Gastrocnemius medialis (tissue), 4 donors: Measurements from ENCODE around the gene PSMD12. TPM values are rescaled to one million over a fixed set of nuclear protein-coding genes. Genes with fewer than 3 reads are reported as not detected.

Experiments
- ATAC-seq, 2 donors: fragments of 150-250 bp; one replicate each; pipeline ENCODE4 v1.9.1; 2016
- DNase-seq, 2 donors: peaks; one replicate each; pipeline ENCODE4 v3.0.0-alpha.2; 2019
- H3K27ac ChIP-seq, 4 donors: fragments of 200-600 bp; sonication (generic); 1 replicate in 1 of 4; 2 replicates in 3 of 4; pipeline ENCODE4 v1.5.1; 2016 to 2018; ENCODE audit warnings: mild to moderate bottlenecking in 2 of 4, moderate library complexity in 1 of 4
- H3K27me3 ChIP-seq, 3 donors: fragments of 200-600 bp; sonication (generic) in 2 of 3; 1 replicate in 1 of 3; 2 replicates in 2 of 3; pipeline versions ENCODE4 v1.5.1 to v1.6.0; 2016 to 2019; ENCODE audit warnings: mild to moderate bottlenecking in 1 of 3, moderate library complexity in 1 of 3
- H3K36me3 ChIP-seq, 2 donors: fragments of 200-600 bp; sonication (generic) in 1 of 2; one replicate each; pipeline ENCODE4 v1.5.1; 2017 to 2018
- H3K4me1 ChIP-seq, 2 donors: fragments of 200-600 bp; sonication (generic) in 1 of 2; one replicate each; pipeline ENCODE4 v1.5.1; 2016 to 2017; ENCODE audit warnings: mild to moderate bottlenecking in 2 of 2
- H3K4me3 ChIP-seq, 4 donors: fragments of 200-600 bp; sonication (generic) in 3 of 4; 1 replicate in 1 of 4; 2 replicates in 3 of 4; pipeline ENCODE4 v1.5.1; 2016 to 2019; ENCODE audit warnings: mild to moderate bottlenecking in 2 of 4
- H3K9me3 ChIP-seq, 3 donors: fragments of 200-600 bp; sonication (generic) in 2 of 3; 1 replicate in 1 of 3; 2 replicates in 2 of 3; pipeline ENCODE4 v1.5.1; 2016 to 2019
- CTCF ChIP-seq, 5 experiments: fragments of 450-650 bp in 3 of 5; fragments of 200-600 bp in 2 of 5; sonication (generic) in 2 of 5; IDR thresholded peaks in 4 of 5; conservative IDR thresholded peaks in 1 of 5; 1 replicate in 4 of 5; 2 replicates in 1 of 5; pipeline ENCODE4 v1.5.1; 2016 to 2019; ENCODE audit warnings: antibody characterized with exemption in 5 of 5, mild to moderate bottlenecking in 3 of 5, moderate library complexity in 3 of 5
- POLR2A ChIP-seq, 2 donors: fragments of 450-650 bp; IDR thresholded peaks; one replicate each; pipeline ENCODE4 v1.6.1; 2017; ENCODE audit warnings: antibody characterized with exemption in 2 of 2, mild to moderate bottlenecking in 2 of 2, moderate library complexity in 2 of 2
- in situ Hi-C, 4 donors: fragments of 200-750 bp; cut with MboI; loops; one replicate each; pipeline versions ENCODE4 v1.15.0 to v1.8.0; 2017; ENCODE audit warnings: low sequenced_read_pairs in 4 of 4
- intact Hi-C: fragments of 100-400 bp; cut with DNase I; formaldehyde crosslinking; loops from one replicate; pipeline ENCODE4 v1.15.1; 2023; ENCODE audit warnings: low total_unique reads
- total RNA-seq, 4 donors: library from RNA; depleted of rRNA; stranded (reverse); fragments of >200 nt; gene quantifications; one replicate each; pipeline versions ENCODE4 v1.1.0 to v1.2.3, GENCODE V29; 2016

Gene PSMD12
- total RNA-seq, 4 donors from 2014 or later, result 52.0 to 89.6 (median 69.9) TPM

- intact Hi-C loops, result no loop called here
Measured at GRCh38 chr17:67403065-67403464, 36.7 kb upstream of the PSMD12 start.

GRCh38 chr17:67401598-67402504 is 35.5 kb upstream of the PSMD12 start:
- no peak for DNase-seq
- in situ Hi-C loops (no loop called here), intact Hi-C loops (no loop called here)
- H3K4me1 ChIP-seq, result peaks cover 13 to 16% of the 10 kb centered on the region in 2 donors
- no peaks in the 10 kb centered on the region for H3K9me3 ChIP-seq
- ATAC-seq, result no peak
- no peaks in the 10 kb centered on the region for H3K27me3 ChIP-seq
- H3K27ac ChIP-seq, result peak overlapping the region in 2 of 4 donors; percentile 35 to 45
- H3K4me3 ChIP-seq, result no peak overlapping the region
- TF ChIP-seq CTCF (IDR thresholded peaks at IDR 0.05 in 4 of 5, conservative IDR thresholded peaks at IDR 0.05 in 1 of 5) (no peak), POLR2A (IDR thresholded peaks at IDR 0.05) (no peak)
- no peaks in the 10 kb centered on the region for H3K36me3 ChIP-seq

More at GRCh38 chr17:67403065-67403464, 36.7 kb upstream of the PSMD12 start:
- H3K27ac ChIP-seq, result no peak overlapping the region
- peaks cover 13 to 16% of the 10 kb centered on the region in 2 donors for H3K4me1 ChIP-seq
- no peaks in the 10 kb centered on the region for H3K9me3 ChIP-seq
- no peaks in the 10 kb centered on the region for H3K27me3 ChIP-seq
- in situ Hi-C loops, result no loop called here
- no peak for DNase-seq
- no peak overlapping the region for H3K4me3 ChIP-seq
- TF ChIP-seq CTCF (IDR thresholded peaks at IDR 0.05 in 4 of 5, conservative IDR thresholded peaks at IDR 0.05 in 1 of 5) (no peak), POLR2A (IDR thresholded peaks at IDR 0.05) (no peak)
- no peaks in the 10 kb centered on the region for H3K36me3 ChIP-seq
- ATAC-seq, result no peak

- in situ Hi-C loops, result no loop called here
- no peaks in the 10 kb centered on the region for H3K36me3 ChIP-seq
- H3K27ac ChIP-seq, result peak overlapping the region in 2 of 4 donors; percentile 35 to 45
- TF ChIP-seq CTCF (IDR thresholded peaks at IDR 0.05 in 4 of 5, conservative IDR thresholded peaks at IDR 0.05 in 1 of 5), result no peak
- no peak for TF ChIP-seq POLR2A (IDR thresholded peaks at IDR 0.05)
- no peak for ATAC-seq
- intact Hi-C loops, result no loop called here
- H3K27me3 ChIP-seq, result no peaks in the 10 kb centered on the region
- no peaks in the 10 kb centered on the region for H3K9me3 ChIP-seq
- peaks cover 13 to 16% of the 10 kb centered on the region in 2 donors for H3K4me1 ChIP-seq
- no peak overlapping the region for H3K4me3 ChIP-seq
- no peak for DNase-seq
Measured at GRCh38 chr17:67401106-67401505, 34.7 kb upstream of the PSMD12 start.

- DNase-seq, result no peak
- in situ Hi-C loops, result no loop called here
Measured at GRCh38 chr17:67400193-67400592, 33.8 kb upstream of the PSMD12 start.

More at GRCh38 chr17:67400193-67400592, 33.8 kb upstream of the PSMD12 start:
- Histone ChIP-seq H3K27me3 (no peaks in the 10 kb centered on the region), H3K4me1 (peaks cover 13 to 16% of the 10 kb centered on the region in 2 donors), H3K36me3 (no peaks in the 10 kb centered on the region), H3K27ac (peak overlapping the region; percentile 35 to 58 (median 40)), H3K9me3 (no peaks in the 10 kb centered on the region), H3K4me3 (peak overlapping the region in 2 of 4 donors; percentile 14 to 29)
- no peak for TF ChIP-seq CTCF (IDR thresholded peaks at IDR 0.05 in 4 of 5, conservative IDR thresholded peaks at IDR 0.05 in 1 of 5)
- no peak for TF ChIP-seq POLR2A (IDR thresholded peaks at IDR 0.05)
- peak in 1 of 2 donors; percentile 36 for ATAC-seq
- intact Hi-C loops, result no loop called here
